HEK293 (cell line): ENCODE results near the gene VAMP7.

Source experiments
- AEBP2 ChIP-seq: fragments of 450-650 bp; formaldehyde crosslinking; IDR thresholded peaks from 2 replicates; pipeline ENCODE4 v1.5.1; 2016; ENCODE audit warnings: missing biosample characterization, missing genetic modification characterization, borderline replicate concordance
- BCL11A ChIP-seq: fragments of 450-650 bp; formaldehyde crosslinking; IDR thresholded peaks from 2 replicates; pipeline ENCODE4 v1.5.1; 2016; ENCODE audit warnings: low read depth, missing biosample characterization, missing genetic modification characterization
- CTCF ChIP-seq: fragments of 450-650 bp; formaldehyde crosslinking; IDR thresholded peaks from 2 replicates; pipeline ENCODE4 v1.5.1; 2016; ENCODE audit warnings: missing biosample characterization, missing genetic modification characterization
- FEZF1 ChIP-seq: fragments of 450-650 bp; formaldehyde crosslinking; IDR thresholded peaks from 2 replicates; pipeline ENCODE4 v1.5.1; 2016; ENCODE audit warnings: missing biosample characterization, missing genetic modification characterization
- KLF16 ChIP-seq: fragments of 450-650 bp; formaldehyde crosslinking; IDR thresholded peaks from 2 replicates; pipeline ENCODE4 v1.5.1; 2017; ENCODE audit warnings: missing biosample characterization, missing genetic modification characterization
- ZBTB1 ChIP-seq: fragments of 450-650 bp; formaldehyde crosslinking; IDR thresholded peaks from 2 replicates; pipeline ENCODE4 v1.5.1; 2016; ENCODE audit warnings: missing biosample characterization, missing genetic modification characterization
- ZBTB7A ChIP-seq: fragments of 450-650 bp; formaldehyde crosslinking; IDR thresholded peaks from 2 replicates; pipeline ENCODE4 v1.5.1; 2016; ENCODE audit warnings: low read depth, missing biosample characterization, missing genetic modification characterization
- ZNF146 ChIP-seq: fragments of 450-650 bp; formaldehyde crosslinking; IDR thresholded peaks from 2 replicates; pipeline ENCODE4 v1.5.1; 2016; ENCODE audit warnings: missing biosample characterization, missing genetic modification characterization
- ZNF157 ChIP-seq: fragments of 450-650 bp; formaldehyde crosslinking; IDR thresholded peaks from 2 replicates; pipeline ENCODE4 v1.5.1; 2016; ENCODE audit warnings: missing biosample characterization, missing genetic modification characterization
- ZNF175 ChIP-seq: fragments of 450-650 bp; formaldehyde crosslinking; IDR thresholded peaks from 2 replicates; pipeline ENCODE4 v1.5.1; 2016; ENCODE audit warnings: missing biosample characterization, missing genetic modification characterization
- ZNF48 ChIP-seq: fragments of 450-650 bp; formaldehyde crosslinking; IDR thresholded peaks from 2 replicates; pipeline ENCODE4 v1.5.1; 2016; ENCODE audit warnings: missing biosample characterization, missing genetic modification characterization
- TF ChIP-seq, protein P1 (sequence below): fragments of 450-650 bp; formaldehyde crosslinking; IDR thresholded peaks from 2 replicates; pipeline ENCODE4 v1.5.1; 2016; ENCODE audit warnings: missing biosample characterization, missing genetic modification characterization
- TF ChIP-seq, protein P2 (sequence below): fragments of 450-650 bp; formaldehyde crosslinking; IDR thresholded peaks from 2 replicates; pipeline ENCODE4 v1.5.1; 2016; ENCODE audit warnings: missing biosample characterization, missing genetic modification characterization, low read depth

GRCh38 chrX:155876704-155877103 is 4.4 kb upstream of the VAMP7 start:
- TF ChIP-seq CTCF (no peak), ZNF146 (tag by site-specific recombination) (no peak), KLF16 (no peak), ZNF175 (tag by site-specific recombination) (no peak), ZBTB1 (tag by site-specific recombination) (no peak), BCL11A (tag by site-specific recombination) (no peak), ZBTB7A (tag by site-specific recombination) (no peak), ZNF48 (no peak), ZNF157 (tag by site-specific recombination) (no peak), FEZF1 (tag by site-specific recombination) (no peak), AEBP2 (tag by site-specific recombination) (no peak)
- TF ChIP-seq, protein P1, sequence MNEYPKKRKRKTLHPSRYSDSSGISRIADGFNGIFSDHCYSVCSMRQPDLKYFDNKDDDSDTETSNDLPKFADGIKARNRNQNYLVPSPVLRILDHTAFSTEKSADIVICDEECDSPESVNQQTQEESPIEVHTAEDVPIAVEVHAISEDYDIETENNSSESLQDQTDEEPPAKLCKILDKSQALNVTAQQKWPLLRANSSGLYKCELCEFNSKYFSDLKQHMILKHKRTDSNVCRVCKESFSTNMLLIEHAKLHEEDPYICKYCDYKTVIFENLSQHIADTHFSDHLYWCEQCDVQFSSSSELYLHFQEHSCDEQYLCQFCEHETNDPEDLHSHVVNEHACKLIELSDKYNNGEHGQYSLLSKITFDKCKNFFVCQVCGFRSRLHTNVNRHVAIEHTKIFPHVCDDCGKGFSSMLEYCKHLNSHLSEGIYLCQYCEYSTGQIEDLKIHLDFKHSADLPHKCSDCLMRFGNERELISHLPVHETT (tag by site-specific recombination) = no peak
- TF ChIP-seq, protein P2, sequence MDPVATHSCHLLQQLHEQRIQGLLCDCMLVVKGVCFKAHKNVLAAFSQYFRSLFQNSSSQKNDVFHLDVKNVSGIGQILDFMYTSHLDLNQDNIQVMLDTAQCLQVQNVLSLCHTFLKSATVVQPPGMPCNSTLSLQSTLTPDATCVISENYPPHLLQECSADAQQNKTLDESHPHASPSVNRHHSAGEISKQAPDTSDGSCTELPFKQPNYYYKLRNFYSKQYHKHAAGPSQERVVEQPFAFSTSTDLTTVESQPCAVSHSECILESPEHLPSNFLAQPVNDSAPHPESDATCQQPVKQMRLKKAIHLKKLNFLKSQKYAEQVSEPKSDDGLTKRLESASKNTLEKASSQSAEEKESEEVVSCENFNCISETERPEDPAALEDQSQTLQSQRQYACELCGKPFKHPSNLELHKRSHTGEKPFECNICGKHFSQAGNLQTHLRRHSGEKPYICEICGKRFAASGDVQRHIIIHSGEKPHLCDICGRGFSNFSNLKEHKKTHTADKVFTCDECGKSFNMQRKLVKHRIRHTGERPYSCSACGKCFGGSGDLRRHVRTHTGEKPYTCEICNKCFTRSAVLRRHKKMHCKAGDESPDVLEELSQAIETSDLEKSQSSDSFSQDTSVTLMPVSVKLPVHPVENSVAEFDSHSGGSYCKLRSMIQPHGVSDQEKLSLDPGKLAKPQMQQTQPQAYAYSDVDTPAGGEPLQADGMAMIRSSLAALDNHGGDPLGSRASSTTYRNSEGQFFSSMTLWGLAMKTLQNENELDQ (tag by site-specific recombination) = no peak
